Measurements from ENCODE around the gene KRTAP21-2. TPM values are rescaled to one million over a fixed set of nuclear protein-coding genes. Genes with fewer than 3 reads are reported as not detected.

Gene KRTAP21-2
- not detected in 2 replicates for total RNA-seq (2021)
- long read RNA-seq = 0 reads

DNA sequence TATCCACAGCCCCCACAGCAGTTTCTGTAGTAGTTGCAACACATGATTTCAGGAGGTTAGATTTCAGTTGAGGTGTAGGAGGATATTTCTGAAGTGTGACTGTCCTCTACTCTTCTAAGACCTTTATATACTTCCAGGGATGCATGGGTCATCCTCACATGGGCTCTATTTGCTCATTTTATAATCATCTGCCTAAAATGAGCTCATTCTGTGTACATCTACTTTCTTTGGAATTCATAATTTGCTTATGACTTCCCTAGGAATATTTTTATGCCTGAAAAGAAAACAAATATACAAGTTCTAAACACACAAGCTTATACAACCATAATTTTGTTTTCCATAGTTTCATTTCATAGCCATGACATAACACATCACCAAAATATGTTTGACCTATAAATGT is at the start of gene KRTAP21-2:
TSS of gene KRTAP21-2 (minus strand) at position 101 of the 400 bp plus-strand sequence. CDS start at position 44, 57 bp downstream.
- TF ChIP-seq, protein P1, sequence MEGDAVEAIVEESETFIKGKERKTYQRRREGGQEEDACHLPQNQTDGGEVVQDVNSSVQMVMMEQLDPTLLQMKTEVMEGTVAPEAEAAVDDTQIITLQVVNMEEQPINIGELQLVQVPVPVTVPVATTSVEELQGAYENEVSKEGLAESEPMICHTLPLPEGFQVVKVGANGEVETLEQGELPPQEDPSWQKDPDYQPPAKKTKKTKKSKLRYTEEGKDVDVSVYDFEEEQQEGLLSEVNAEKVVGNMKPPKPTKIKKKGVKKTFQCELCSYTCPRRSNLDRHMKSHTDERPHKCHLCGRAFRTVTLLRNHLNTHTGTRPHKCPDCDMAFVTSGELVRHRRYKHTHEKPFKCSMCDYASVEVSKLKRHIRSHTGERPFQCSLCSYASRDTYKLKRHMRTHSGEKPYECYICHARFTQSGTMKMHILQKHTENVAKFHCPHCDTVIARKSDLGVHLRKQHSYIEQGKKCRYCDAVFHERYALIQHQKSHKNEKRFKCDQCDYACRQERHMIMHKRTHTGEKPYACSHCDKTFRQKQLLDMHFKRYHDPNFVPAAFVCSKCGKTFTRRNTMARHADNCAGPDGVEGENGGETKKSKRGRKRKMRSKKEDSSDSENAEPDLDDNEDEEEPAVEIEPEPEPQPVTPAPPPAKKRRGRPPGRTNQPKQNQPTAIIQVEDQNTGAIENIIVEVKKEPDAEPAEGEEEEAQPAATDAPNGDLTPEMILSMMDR (conservative IDR thresholded peaks at IDR 0.05) = no peak
- Mint-ChIP-seq H3K36me3 (ENCODE audit: insufficient read depth in 1 of 3, low read depth in 3 of 3) (peaks cover 0 to 21% (median 0%) of the 10 kb centered on the region in 3 experiments; a peak in 2 of 7 replicates), H3K4me1 (no peaks in the 10 kb centered on the region), H3K27me3 (ENCODE audit: low read depth) (no peaks in the 10 kb centered on the region), H3K4me3 (no peak within 1 kb of the TSS), H3K9me3 (peaks cover 0 to 15% of the 10 kb centered on the region in 2 experiments; a peak in 3 of 5 replicates), H3K27ac (no peak within 1 kb of the TSS)
- Histone ChIP-seq H3T11ph (ENCODE audit: low read length) (no peak within 1 kb of the TSS), H4K8ac (replicated peaks; ENCODE audit: insufficient read length, low read depth, low read length) (no peak within 1 kb of the TSS), H2AK5ac (ENCODE audit: insufficient read length, low read length) (no peak within 1 kb of the TSS), H4K20me1 (ENCODE audit: control insufficient read depth, insufficient read depth, insufficient read length) (no peaks in the 10 kb centered on the region), H2AFZ (ENCODE audit: low read length) (no peak within 1 kb of the TSS), H3K23me2 (ENCODE audit: insufficient read length, low read depth, low read length, poor library complexity, severe bottlenecking) (no peaks in the 10 kb centered on the region), H3K27ac (ENCODE audit: insufficient read length, low read depth, low read length) (no peak within 1 kb of the TSS), H3K79me1 (ENCODE audit: insufficient read depth, low read depth, low read length, poor library complexity, severe bottlenecking) (no peaks in the 10 kb centered on the region), H2BK15ac (ENCODE audit: low read depth, low read length) (0 out of 2 replicates have a peak within 1 kb of the TSS, but pooled peaks have one; percentile 94), H3K18ac (ENCODE audit: insufficient read length, low read depth, low read length) (no peak within 1 kb of the TSS), H3K23ac (ENCODE audit: insufficient read length, low read depth, low read length) (no peak within 1 kb of the TSS), H2BK20ac (ENCODE audit: low read depth, low read length, poor library complexity, severe bottlenecking) (no peak within 1 kb of the TSS), H3K4me1 (ENCODE audit: insufficient read depth, low read length) (no peaks in the 10 kb centered on the region), H2BK120ac (ENCODE audit: low read depth, low read length, poor library complexity, severe bottlenecking) (no peak within 1 kb of the TSS), H3K79me2 (ENCODE audit: insufficient read depth, low read length) (no peaks in the 10 kb centered on the region), H4K5ac (ENCODE audit: insufficient read length, low read depth, low read length) (no peak within 1 kb of the TSS), H3K9ac (ENCODE audit: extremely low read depth, insufficient read length, low read length) (no peak within 1 kb of the TSS), H3K4ac (ENCODE audit: low read depth, low read length) (no peak within 1 kb of the TSS), H2BK12ac (ENCODE audit: insufficient read length, low read depth, low read length) (no peak within 1 kb of the TSS), H3K4me2 (ENCODE audit: insufficient read depth, insufficient read length, low read length) (no peak within 1 kb of the TSS), H3K9me3 (ENCODE audit: control insufficient read depth, low read depth, low read length) (no peaks in the 10 kb centered on the region), H4K91ac (ENCODE audit: insufficient read length, low read depth, low read length) (no peak within 1 kb of the TSS), H2BK5ac (ENCODE audit: insufficient read length, low read length) (no peak within 1 kb of the TSS), H3K14ac (ENCODE audit: insufficient read depth, low read length) (no peak within 1 kb of the TSS), H3K27me3 (ENCODE audit: insufficient read depth, low read length) (no peaks in the 10 kb centered on the region), H3K56ac (ENCODE audit: insufficient read length, low read depth, low read length) (no peak within 1 kb of the TSS)
- no peak for DNase-seq
